ENCODE results near the gene SCYL2.

The SCYL2 gene

DNA sequence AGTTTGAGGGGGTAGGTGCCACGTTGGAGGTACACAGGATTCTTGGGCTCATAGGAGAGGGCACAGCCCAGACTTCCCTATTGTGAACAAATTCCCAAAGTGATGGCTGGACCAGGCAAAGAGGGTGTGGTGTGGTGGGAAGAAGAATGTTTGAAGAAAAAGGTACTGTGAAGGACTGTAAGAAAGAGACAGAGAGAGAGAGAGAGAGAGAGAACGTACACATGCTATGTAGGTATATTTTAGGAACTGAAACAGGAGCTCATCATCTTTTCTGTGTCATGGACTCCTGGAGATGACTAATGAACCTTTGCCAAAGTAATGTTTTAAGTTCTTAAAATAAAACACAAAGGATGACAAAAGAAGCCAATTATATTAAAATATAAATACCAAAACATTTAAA is 114.4 kb downstream of the SCYL2 start:
- no peak for DNase-seq

DNA sequence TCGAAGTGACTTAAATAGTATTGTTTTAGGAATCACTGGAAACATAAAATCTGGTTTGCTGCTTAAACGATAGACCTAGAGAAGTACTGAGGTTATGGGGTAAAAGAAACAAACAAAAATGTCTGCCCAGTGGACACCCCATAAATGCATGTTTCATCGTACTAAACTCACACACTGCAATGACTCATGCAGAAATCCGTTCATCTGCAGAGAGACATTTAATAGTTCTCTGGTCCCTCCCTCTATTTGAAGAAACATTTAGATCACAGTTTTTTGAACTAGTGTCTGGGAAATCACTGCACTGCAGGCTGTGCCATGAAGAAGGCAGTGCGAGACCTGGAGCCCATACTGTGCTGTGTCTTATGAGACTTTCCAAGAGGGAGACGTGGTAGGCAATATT is 115.4 kb downstream of the SCYL2 start:
- no peak for DNase-seq

- no peak for DNase-seq
Observed at GRCh38 chr12:100383586-100384558, 116.9 kb downstream of the SCYL2 start.

GRCh38 chr12:100384559-100384935 is 117.6 kb downstream of the SCYL2 start:
- no peak for DNase-seq

- DNase-seq: no peak
Observed at GRCh38 chr12:100388382-100388781, 121.4 kb downstream of the SCYL2 start.
